HPDE6-E6E7 (cell line): ENCODE data around the gene UBE2D1.

Experiments
- DNase-seq: peaks from one replicate; pipeline ENCODE4 v3.0.0; 2011; ENCODE audit warnings: missing footprints; ENCODE audit errors: extremely low spot score

Gene UBE2D1

GRCh38 chr10:58334817-58335305 lies at the start of gene UBE2D1:
Gene UBE2D1, plus strand, starts transcription at chr10:58335006. Its CDS starts 196 bp downstream, at chr10:58335202.
- peak; percentile 75 for DNase-seq

- no peak for DNase-seq
Measured at GRCh38 chr10:58291538-58292174, 43.1 kb upstream of the UBE2D1 start.

GRCh38 chr10:58293989-58294388 lies 40.8 kb upstream of the UBE2D1 start:
- no peak for DNase-seq

- DNase-seq = peak; percentile 28
Measured at GRCh38 chr10:58299580-58299979, 35.2 kb upstream of the UBE2D1 start.

- no peak for DNase-seq
Measured at GRCh38 chr10:58300676-58301075, 34.1 kb upstream of the UBE2D1 start.

GRCh38 chr10:58302254-58302653 lies 32.6 kb upstream of the UBE2D1 start:
- no peak for DNase-seq

GRCh38 chr10:58304099-58304633 lies 30.6 kb upstream of the UBE2D1 start:
- no peak for DNase-seq

GRCh38 chr10:58305821-58306220 lies 29.0 kb upstream of the UBE2D1 start:
- DNase-seq = no peak

GRCh38 chr10:58307676-58308075 lies 27.1 kb upstream of the UBE2D1 start:
- DNase-seq = no peak

GRCh38 chr10:58311026-58311425 lies 23.8 kb upstream of the UBE2D1 start:
- no peak for DNase-seq

- DNase-seq = no peak
Measured at GRCh38 chr10:58316874-58317273, 17.9 kb upstream of the UBE2D1 start.

GRCh38 chr10:58318346-58318745 lies 16.5 kb upstream of the UBE2D1 start:
- no peak for DNase-seq

GRCh38 chr10:58319599-58319998 lies 15.2 kb upstream of the UBE2D1 start:
- DNase-seq = no peak

GRCh38 chr10:58320351-58321049 lies 14.3 kb upstream of the UBE2D1 start:
- DNase-seq = no peak

GRCh38 chr10:58322072-58322834 lies 12.6 kb upstream of the UBE2D1 start:
- DNase-seq = no peak

- no peak for DNase-seq
Measured at GRCh38 chr10:58322835-58323209, 12.0 kb upstream of the UBE2D1 start.

- no peak for DNase-seq
Measured at GRCh38 chr10:58326967-58327381, 7.8 kb upstream of the UBE2D1 start.

GRCh38 chr10:58328233-58328632 lies 6.6 kb upstream of the UBE2D1 start:
- DNase-seq = no peak

- DNase-seq = no peak
Measured at GRCh38 chr10:58330431-58330830, 4.4 kb upstream of the UBE2D1 start.

- DNase-seq = no peak
Measured at GRCh38 chr10:58331646-58332045, 3.2 kb upstream of the UBE2D1 start.

- peak; percentile 54 for DNase-seq
Measured at GRCh38 chr10:58335306-58336005, 650 bp downstream of the UBE2D1 start.

GRCh38 chr10:58336242-58336641 lies 1.4 kb downstream of the UBE2D1 start:
- no peak for DNase-seq
